GM10248 (cell line): ENCODE measurements around the gene RANBP1.
"Not testable (repeated sequence)": the region's sequence is repeated elsewhere in the genome, so short reads cannot be mapped to it uniquely, and the experiment has no call there.

Experiments used
- CTCF ChIA-PET: fragments of 300-600 bp; sonication (Branson Sonifier 250); formaldehyde crosslinking; extraction: SDS; loops from one replicate; lab custom pipeline; 2021; ENCODE audit warnings: antibody characterized with exemption; lab: Yijun Ruan, JAX
- POLR2A ChIA-PET: fragments of 350-650 bp; sonication (Branson Sonifier 250); formaldehyde crosslinking; extraction: SDS; loops from one replicate; lab custom pipeline; 2020; ENCODE audit warnings: antibody characterized with exemption; lab: Yijun Ruan, JAX
- DNase-seq: peaks from one replicate; pipeline ENCODE4 v3.0.0; 2012; ENCODE audit errors: extremely low spot score
- TF ChIP-seq, protein P1 (sequence below): IDR thresholded peaks from 2 replicates; pipeline ENCODE4 v1.5.1; 2012; ENCODE audit warnings: mild to moderate bottlenecking, low read depth; ENCODE audit errors: extremely low read depth, missing control alignments, control extremely low read depth

The RANBP1 gene

DNA sequence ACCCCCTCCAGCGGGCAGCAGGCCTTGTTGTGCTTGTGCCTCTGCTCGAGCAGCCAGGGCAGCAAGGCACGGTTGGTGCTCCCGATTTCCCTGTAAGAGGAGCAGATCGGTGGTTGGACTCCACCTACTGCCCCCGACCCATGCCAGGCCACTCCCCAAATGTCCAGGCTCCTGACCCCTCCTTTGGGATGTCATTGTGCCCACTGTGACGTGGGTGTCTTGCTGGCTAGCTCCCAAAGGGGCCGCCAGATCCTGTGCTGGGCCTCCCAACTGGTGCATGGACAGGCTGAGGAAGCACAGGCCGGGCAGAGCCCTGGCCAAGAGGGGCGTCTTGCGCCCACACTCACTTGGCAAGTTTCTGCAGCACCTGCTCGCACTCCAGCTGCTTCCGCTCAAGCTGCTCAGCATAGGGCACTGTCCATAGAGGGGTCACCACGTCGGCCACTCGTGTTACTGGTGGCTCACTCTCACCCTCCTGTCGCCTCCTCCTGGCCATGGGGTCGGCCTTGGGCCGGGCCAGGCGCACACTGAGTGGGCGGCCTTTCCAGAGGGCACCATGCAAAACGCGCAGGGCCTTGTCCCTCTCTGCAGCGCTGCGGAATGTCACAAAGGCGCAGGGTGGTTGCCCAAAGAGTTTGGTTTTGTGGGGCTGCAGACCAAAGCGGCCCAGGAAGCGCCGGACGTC lies at the start of gene RANBP1:
TSS of gene RANBP1 (plus strand) at position 414 of the 685 bp plus-strand sequence. CDS start at position 495, 81 bp downstream.
- ChIA-PET CTCF (no interaction called here), POLR2A (no interaction called here)

DNA sequence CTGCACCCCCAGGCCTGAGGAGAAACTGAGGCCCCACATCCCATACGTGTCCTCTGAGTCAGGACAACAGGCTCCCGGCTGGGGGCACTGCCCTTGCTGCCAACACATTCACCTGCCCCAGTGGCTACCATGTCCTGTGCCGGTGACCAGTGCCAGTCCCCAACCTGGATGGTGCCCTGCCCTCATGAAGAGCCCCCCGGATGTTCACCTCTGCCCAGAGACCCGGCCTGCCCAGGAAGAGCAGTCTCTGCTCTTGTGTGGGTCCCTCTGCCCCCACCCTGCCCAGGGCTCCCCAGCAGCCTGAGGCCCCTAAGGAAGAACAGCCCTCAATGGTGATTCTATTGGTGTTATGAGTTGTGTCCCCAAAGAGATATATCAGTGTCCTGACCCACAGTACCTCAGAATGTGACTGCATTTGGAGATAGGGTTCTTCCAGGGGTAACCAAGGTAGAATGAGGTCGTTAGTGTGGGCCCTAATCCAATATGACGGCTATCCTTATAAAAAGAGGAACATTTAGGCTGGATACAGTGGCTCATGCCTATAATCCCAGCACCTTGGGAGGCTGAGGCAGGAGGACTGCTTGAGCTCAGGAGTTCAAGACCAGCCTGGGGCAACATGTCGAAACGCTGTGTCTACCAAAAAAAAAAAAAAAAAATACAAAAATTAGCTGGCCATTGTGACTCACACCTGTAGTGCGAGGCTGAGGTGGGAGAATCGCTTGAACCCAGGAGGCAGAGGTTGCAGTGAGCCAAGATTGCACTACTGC lies 49.1 kb upstream of the RANBP1 start:
- CTCF ChIA-PET: interaction anchor here (1.4 kb wide), 1 partner anchor 28 kb away, joined by 5 read pairs; no protein-coding TSS in a partner anchor
- POLR2A ChIA-PET: no interaction called here
- TF ChIP-seq, protein P1, sequence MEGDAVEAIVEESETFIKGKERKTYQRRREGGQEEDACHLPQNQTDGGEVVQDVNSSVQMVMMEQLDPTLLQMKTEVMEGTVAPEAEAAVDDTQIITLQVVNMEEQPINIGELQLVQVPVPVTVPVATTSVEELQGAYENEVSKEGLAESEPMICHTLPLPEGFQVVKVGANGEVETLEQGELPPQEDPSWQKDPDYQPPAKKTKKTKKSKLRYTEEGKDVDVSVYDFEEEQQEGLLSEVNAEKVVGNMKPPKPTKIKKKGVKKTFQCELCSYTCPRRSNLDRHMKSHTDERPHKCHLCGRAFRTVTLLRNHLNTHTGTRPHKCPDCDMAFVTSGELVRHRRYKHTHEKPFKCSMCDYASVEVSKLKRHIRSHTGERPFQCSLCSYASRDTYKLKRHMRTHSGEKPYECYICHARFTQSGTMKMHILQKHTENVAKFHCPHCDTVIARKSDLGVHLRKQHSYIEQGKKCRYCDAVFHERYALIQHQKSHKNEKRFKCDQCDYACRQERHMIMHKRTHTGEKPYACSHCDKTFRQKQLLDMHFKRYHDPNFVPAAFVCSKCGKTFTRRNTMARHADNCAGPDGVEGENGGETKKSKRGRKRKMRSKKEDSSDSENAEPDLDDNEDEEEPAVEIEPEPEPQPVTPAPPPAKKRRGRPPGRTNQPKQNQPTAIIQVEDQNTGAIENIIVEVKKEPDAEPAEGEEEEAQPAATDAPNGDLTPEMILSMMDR: no peak
- DNase-seq: no peak

More for the DNA sequence above, at the start of gene RANBP1:
- TF ChIP-seq, protein P1: no peak
- no peak for DNase-seq

DNA sequence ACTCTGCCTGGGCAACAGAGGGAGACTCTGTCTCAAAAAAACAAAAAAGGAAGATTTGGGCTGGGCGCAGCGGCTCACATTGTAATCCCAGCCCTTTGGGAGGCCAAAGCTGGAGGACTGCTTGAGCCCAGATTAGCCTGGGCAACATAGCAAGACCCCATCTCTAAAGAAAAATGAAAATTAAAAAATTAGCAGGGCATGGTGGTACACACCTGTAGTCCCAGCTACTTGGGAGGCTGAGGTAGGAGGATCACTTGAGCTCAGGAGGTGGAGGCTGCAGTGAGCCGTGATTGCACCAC lies 48.6 kb upstream of the RANBP1 start:
- CTCF ChIA-PET: interaction anchor here (1.4 kb wide), 1 partner anchor 28 kb away, joined by 5 read pairs; no protein-coding TSS in a partner anchor
- DNase-seq, POLR2A ChIA-PET: not testable (repeated sequence)

DNA sequence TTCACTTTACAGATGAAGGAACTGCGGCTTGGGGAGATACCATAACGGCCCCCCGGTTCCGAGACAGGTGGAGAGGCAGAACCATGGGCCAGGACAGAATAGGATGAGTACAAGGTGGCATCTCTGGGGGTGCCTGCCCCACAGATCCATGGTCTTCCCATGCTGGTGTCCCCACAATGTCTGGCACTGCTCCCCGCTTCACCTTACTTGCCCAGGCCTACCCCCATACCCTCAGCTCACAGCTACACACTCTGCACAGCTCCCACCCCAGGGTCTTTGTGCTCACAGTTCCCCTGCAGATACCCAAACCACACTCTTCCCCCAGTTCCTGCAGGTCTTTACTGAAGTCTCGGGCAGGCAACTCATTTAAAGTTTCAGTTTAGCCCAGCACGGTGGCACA lies 47.3 kb upstream of the RANBP1 start:
- POLR2A ChIA-PET: no interaction called here
- DNase-seq: no peak
- CTCF ChIA-PET: no interaction called here
- TF ChIP-seq, protein P1: no peak

DNA sequence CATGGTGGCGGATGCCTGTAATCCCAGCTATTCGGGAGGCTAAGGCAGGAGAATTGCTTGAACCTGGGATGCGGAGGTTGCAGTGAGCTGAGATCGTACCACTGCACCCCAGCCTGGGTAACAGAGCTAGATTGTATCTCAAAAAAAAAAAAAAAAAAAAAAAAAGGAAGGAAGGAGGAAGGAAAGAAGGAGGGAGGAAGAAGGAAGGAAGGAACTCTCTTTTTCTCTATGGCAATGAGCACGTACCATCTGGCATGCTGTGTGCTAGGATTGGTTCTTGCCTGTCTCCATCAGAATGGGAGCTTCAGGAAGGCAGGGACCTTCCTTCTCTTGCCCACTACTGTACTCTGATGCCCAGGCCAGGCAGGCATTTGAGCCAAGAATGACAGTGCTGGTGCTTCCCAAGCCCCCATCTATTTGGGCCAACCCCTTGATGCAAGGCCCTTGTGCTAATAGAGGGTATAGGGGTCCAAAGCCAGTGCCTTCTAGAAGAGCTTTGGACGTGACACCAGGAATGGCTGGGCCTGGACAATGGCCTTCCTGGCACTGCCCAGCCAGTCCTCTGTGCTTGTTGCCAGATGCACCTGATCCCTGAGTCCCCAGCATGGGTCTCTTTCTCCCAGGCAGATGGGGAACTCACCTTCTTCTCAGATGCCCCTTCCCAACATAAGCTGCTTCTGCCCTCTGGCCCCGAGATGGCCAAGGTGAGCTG lies 46.4 kb upstream of the RANBP1 start:
- POLR2A ChIA-PET: no interaction called here
- CTCF ChIA-PET: no interaction called here
- DNase-seq: no peak
- TF ChIP-seq, protein P1: no peak

DNA sequence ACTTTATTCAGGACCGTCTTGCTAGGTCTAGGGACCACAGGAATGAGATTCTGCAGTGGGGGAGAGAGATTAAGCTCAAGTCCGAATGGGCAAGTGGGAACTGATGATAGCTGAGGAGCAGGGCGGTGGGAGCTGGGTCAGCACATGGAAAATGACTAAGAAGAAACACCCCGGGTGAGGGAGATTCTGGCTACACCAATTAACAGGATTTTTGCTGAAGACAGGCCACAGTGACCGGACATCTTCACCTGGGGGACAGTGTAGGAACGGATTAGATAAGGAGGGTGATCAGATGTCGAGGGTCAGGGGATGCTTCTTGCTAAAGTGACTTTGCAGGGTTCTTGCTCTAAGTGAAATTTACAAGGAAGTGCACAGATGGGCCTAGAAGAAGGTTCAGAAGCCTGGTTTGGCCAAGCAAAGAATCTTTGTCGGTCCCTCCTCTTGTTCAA lies 44.4 kb upstream of the RANBP1 start:
- CTCF ChIA-PET: no interaction called here
- DNase-seq: no peak
- TF ChIP-seq, protein P1: no peak
- POLR2A ChIA-PET: interaction anchor here (0.7 kb wide), 1 partner anchor 994 kb away, joined by 4 read pairs; no protein-coding TSS in a partner anchor
